Dermis microvascular lymphatic vessel endothelial cell (primary cell): ENCODE results near the gene MAN2B2. TPM values are rescaled to one million over a fixed set of nuclear protein-coding genes. Genes with fewer than 3 reads are reported as not detected.
A peak's percentile ranks its signal among the peaks of the same experiment; 100 is the strongest.

Experiments used
- DNase-seq, 2 donors: peaks; one replicate each; pipeline versions ENCODE4 v3.0.0 to v3.0.0-alpha.2; 2010; ENCODE audit warnings: low read depth in 2 of 2
- total RNA-seq: library from RNA; depleted of rRNA; stranded (reverse); fragments of >200 nt; gene quantifications from 2 replicates; pipeline ENCODE4 v1.2.1, GENCODE V29; 2014

MAN2B2 gene
- total RNA-seq, 1 donor from 2014 or later = 5.9 TPM

DNA sequence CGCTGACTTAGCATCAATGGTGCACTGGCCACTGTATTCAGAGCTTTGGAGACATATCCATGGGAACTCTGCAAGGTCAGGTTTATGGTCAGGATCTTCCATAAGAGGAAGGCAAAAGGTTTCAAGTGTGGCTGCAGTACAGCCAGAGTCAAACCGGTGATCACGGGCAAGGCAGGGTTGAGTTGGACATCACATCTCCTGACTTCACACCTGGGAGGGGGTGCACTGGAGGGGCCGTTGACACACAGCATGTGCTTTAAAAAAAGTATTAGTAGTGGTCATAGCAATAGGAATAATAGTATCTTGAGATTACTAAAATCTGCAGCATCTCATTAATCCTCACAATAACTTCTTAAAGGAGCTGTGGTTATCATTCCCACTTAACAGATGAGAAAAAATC lies 28.9 kb upstream of the MAN2B2 start:
- DNase-seq = no peak

DNA sequence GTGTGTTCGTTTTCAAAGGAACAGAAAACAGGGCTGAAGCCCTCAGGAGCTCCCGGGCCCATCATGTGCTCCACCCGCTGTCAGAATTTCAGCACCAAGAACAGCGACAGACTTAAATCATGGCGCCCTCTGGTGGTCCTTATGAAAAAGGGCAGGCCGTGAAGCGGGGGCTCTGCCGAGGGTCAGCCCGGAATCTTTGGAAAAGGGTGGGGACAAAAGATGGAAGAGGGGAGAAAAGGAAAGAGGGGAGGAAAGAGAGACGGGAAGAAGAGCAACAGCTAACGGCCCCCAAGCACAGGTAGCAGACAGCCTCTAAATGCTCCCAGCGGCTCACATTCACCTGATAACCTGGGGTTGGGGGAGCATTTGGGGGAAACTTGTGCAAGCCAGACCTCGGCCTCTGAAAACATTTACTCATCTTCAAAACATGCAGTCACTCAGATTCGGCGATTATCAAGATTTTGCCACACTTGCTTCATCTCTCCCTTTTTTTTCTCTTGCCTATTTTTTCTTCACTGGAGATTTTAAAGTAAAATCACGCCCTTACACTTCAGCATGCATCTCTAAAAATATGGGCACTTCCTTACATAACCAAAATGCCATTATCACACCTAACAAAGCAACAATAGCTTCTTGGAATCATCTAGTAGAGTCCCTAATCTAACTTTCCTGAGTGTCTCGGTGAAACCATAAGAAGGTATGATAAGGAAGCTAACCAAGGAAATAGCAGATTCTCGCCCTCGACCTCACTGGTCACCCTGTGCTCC lies 28.1 kb upstream of the MAN2B2 start:
- peak; percentile 60 to 74 for DNase-seq

DNA sequence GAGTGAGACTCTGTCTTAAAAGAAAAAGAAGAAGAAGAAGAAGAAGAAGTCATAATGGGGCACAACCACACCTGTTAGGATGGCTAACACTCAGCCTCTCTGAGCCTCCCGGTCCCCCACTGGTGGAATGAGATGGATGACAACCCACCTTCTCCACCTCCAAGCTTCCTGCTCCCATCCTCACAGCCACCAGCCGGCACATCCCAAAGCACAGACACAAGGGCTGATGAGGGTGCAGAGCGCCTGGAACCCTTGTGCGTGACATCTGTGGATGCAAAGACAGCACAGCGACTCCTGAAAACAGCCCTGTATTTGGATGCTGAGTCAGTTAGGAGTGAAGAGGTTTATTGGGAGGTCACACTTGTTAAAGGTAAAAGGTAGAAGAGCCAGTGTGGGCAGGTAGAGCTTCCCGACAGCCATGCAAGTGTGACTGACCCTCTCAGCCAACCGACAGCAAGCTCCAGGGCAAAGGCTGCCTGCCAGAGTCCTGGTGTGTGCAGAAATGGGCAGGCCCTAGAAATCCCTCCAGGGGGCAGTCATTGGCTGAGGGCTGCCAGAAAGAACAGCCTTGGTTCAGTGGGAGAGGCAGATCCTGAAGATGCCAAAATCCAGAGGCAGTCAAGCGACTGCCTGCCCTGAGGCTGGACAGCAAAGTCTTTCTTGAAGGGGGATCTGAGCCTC lies 26.6 kb upstream of the MAN2B2 start:
- DNase-seq = peak; percentile 2 to 29

DNA sequence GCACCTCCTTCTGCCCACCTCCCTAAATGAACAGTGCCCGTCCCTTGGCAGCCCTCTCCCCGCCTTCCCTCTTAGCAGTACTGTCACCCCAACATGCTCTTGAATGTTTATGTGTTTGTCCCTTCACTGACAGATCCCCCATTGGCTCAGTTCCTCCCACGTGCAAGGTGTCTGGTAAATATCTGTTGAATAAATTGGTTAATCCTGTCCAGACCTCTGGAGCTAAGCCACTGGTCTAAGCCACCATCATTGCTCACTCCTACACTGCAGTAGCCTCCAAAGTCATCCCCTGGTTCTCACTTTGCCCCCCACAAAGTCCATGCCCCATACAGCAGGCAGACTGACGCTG lies 26.1 kb upstream of the MAN2B2 start:
- no peak for DNase-seq

DNA sequence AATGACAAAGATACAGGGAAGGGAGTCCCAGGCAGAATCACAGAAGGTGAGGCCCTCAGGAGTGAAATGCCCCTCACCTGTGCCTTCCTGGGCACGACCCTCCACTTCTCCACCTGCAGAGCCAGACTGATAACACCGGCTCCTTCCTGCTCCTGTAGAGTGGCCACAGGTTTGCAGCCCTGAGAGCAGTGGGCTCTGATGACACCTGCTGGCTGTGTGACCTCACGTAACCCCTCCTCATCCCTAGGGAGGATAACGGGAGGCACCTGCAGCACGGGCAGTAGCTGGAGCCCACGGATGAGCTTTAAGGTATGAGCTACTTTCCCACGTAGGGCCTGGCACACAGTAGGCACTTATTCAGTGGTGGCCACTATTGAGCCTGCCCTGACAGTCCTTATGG lies 25.5 kb upstream of the MAN2B2 start:
- DNase-seq = no peak

DNA sequence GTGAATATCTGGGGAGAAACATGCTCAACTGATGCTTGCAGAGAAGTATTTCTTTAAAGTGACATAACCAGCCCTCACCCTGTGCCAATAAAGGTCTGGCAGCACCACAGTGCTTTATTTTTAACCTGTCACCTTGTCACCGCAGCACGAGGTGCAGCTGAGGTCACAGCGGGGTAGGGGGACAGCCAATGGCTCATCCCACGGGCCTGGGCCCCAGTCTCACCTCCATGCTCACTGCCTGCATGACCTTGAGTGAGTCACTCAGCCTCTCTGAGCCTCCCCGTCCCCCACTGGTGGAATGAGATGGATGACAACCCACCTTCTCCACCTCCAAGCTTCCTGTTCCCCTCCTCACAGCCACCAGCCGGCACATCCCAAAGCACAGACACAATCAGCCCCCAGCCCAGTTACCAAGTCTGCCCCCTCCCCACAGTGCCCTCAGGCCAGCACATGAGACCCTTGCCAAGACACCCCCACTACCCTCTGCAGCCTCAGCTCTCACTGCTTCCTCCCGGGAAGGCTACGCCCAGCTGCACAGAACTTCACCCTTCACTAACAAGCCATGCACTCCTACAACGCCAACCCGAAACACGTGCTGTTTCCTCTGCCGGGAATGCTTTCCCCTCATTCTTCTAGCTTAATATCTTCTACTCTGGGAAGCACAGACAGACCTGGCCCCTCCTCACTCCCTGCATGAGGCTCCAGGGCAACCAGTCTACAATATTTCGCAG lies 24.9 kb upstream of the MAN2B2 start:
- DNase-seq = no peak

DNA sequence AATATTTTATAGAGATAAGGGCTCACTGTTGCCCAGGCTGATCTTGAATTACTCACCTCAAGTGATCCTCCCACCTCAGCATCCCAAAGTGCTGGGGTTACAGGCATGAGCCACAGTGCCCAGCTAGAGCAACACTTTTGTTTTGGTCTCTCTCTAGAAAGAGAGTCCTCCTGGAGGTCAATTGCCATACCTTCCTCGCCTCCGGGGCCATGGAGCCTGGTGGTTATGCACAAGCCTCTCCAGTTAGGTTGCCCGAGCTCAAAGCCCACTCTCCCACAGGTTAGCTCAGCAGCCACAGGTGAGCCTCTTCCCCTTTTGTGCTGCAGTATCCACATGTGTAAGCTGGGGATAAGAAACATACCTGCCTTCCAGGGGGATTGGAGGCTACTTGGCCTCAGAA lies 24.2 kb upstream of the MAN2B2 start:
- no peak for DNase-seq

DNA sequence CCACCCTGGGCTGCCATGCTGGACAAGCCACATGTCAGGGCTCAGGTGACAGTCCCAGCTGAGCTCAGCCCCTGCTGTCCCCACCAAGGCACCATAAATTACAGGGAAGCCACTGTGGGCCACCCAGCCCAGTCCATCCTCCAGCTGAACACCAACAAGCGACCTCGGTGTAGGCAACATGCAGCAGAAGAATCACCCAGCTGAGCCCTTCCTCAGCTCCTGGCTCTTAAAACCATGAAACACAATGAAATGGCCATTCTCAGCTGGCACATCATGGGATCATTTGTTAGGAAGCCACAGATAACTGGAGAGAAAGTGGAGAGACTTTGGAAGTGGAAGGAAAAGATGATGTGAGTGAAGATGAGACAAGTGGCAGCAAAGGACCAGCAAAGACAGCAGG lies 23.3 kb upstream of the MAN2B2 start:
- no peak for DNase-seq

DNA sequence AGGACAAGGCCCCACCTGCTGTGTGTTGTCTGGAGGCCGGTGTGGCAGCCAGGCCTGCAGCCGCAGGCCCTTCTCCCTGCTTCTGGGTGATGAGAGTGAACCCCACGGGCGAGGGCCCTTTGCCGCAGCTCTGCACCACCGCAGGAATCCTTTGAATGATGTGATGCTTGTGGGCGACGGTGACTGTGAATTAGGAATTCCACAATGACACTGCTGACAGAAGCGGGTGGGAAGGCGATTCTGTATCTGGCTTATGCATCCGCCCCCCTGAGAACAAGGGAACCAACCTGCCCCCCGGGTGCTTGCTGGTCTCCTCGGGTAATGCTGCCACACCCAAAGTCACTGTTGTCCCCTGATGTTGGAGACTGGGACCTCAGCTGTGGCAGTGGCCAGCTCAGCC lies 19.5 kb upstream of the MAN2B2 start:
- DNase-seq = no peak

DNA sequence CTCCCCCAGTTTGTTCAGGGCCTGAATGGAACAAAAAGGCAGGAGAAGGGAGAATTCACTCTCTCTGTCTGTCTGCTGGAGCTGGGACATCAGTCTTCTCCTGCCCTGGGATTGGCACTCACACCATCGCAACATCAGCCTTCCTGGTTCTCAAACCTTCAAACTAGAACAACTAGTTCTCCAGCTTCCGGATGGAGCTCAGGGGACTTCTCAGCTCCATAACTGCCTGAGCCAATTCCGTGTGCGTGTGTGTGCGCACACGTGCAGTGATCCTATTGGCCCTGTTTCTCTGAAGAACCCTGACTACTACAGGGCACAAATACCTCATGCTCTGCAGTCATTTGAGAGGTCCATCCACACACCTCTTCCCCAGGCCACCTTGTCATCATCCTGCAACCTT lies 18.7 kb upstream of the MAN2B2 start:
- DNase-seq = no peak

DNA sequence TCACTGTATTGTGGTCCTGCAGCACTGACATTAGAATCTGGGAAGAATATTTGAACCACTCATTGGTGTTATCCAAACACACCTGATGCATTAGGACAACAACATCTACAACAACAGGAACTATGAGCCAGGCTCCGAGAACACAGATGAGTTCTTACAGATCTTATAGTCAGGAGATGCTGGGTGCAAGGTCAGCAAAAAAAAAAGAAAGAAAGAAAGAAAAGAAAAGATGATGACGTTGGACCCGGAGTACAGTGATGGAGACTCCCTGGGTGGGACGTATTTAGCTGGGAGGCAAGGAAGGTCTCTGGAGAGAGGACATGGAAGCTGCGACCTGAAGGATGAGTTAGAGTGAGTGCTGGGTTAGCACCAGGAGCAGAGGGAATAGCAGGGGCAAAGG lies 17.8 kb upstream of the MAN2B2 start:
- no peak for DNase-seq

DNA sequence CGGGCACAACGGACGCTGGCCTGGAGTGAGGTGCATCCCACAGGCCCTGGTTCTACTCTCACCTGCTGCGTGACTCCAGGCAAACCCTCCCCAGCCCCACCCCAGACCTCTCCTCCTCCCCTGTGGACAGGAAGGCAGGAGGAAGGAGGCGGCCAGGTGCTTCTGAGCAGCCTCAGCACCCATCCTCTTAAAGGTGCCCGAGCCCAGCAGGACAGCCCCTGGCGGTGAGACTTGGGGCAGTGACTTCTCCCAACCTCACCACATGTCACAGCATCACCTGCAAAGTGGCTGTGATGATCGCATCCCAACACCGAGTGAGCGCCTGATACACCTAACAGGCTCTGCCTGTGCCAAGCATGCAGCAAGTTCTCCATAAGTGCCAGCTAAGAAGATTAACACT lies 17.1 kb upstream of the MAN2B2 start:
- DNase-seq = no peak

DNA sequence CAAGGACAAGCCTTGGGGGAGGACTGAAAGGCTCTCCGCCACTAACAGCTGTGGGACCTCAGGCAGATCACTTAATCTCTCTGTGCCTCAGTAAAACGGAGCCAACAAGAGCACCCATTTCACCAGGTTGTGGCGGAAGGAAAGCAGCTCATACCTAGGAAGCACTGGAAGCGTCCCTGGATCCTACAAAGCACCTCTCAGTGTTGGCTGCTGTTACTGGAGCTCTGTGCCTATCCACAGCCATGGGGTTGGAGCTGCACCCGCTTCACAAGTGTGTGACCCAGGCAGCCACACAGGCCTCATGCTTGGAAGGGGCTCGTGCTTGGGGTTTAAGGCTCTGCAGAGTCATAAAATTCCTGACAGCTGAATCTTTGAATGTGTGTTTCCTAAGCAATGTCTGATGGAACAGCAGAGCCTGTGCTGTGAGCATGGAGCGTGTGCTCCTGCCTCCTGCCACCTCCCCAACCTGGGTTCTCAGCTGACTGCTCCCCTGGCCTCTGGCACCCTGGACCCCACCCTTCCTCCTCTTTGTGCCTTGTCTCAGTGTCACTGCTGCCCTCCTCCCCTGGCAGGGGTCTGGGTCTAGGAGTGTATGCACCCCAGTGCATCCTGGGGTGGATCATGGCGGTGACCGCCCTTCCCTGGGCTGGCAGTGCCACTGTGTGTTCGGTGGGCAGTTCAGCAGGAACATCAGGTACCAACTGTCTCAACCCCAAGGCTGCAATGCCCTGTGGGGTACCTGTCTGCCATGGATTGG lies 14.4 kb upstream of the MAN2B2 start:
- no peak for DNase-seq

DNA sequence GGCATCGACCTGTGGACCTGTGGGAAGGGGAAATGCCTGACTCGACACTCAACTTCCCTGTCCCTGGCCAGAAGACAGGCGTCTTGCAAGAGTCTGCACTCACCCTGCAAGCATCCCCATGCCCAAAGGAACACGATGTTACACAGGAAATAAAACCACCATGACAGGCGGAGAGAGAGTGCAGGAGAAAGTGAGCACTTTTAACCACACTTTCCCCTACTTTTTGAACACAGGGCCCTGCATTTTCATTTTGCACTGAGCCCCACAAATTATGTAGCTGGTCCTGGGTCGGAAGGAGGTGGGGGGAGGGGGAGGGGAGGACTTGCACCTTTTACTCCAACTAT lies 13.8 kb upstream of the MAN2B2 start:
- DNase-seq = no peak

DNA sequence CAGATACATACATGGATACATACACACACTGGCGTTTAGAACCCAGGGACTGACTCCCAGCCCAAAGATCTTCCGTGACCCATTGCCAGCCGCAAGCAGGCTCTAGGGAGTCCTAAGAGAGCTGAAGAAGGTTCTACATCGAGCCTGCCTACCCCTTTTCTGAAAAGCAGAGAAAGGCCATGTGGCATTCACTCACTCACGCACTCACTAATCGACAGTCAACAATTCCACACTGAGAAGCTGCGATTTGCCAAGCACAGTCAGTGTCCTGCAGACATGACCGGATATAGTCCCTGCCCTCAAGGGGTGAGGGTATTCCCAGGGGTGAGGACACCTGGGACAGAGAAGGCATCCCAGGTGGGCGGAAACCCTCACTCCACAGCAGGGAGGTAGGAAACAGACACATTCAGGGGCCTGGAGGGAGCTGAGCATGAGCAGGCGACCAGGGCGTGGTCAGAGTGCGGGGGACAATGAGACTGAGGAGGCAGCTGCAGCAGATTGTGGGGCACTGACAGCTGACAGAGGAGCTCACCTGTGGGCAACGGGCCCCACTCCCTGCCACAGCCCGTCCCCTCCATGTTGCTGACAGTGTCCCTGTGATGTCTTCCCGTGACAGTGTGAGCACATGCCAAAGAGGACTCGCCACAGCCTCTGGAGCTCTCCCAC lies 13.2 kb upstream of the MAN2B2 start:
- DNase-seq = no peak

DNA sequence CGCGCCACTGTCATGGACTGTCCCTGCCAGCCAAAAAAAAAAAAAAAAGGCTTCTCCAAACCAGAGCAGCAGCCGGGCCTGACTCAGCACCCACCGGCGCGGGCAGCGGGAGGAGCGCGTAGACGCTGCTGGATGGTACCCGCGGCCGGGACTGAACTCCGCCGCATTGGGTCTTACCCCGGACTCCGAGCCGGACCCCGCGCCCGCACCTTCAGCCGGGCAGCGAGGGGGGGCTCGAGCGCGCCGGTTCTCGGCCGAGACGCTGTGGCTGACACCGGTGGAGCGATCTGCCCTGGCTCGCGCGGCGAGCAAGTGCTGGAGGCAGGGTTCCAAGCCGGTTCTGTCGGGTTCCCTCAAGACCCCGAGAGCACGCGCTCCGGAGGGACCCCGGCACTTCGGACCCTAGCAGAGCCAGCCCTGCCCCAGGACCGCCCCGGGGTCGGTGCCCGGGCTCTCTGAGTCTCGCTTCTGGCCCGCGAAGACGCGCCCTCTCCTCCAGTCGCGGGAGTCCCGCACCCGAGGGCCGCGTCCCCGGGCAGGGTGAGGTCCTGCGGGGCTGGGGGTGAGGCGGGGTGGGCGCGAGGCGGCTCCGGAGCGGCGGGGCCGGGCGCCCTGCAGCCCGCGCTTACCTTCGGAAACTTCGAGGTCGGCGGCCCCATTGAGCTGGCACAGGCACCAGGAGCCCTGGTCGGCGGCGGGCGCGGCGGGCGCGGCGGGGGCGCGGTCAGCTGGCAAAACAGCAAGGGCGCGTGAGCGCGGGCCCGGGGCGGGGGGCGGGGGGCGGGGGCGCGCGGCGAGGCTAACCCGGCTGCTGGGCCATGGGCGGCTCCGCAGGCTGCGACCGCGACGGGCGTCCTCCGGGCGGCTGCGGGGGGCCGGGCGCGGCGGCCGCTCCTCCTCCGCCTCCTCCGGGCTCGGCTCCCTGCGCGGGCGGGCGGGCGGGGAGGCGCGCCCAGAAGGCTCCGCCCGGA lies 11.8 kb upstream of the MAN2B2 start:
- DNase-seq = no peak

DNA sequence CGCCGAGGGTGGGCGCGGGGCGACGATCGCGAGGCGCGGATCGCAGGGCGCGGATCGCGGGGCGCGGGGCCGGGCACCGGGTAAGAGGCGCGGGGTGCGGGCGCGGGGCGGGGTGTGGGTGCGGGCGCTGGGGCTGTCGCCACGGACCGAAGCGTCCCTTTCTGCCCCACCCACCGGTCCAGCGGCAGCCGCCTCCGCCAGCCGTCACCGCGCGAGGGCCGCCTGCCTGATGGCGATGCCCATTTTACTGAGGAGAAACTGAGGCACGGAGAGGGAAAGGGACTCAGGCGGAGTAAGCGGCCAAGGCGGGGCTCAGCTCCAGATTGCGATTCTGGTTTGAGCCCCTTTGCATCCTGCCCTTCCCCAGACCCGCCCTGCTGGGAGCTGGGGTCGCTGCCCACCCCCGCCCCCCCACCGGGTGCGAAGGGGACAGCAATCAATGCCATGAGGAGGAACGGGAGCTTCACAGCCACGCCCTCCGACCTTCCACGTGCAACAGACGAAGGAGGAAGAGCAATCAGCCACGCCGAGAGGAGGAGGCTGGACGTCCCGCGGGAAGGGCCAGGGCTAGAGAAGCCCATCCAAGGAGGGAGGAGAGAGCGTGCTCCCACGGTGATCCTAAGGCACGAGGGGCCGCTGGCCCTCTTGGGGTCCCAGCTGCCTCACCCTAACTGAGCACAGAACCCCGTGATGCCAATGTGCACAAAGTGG lies 10.9 kb upstream of the MAN2B2 start:
- no peak for DNase-seq

DNA sequence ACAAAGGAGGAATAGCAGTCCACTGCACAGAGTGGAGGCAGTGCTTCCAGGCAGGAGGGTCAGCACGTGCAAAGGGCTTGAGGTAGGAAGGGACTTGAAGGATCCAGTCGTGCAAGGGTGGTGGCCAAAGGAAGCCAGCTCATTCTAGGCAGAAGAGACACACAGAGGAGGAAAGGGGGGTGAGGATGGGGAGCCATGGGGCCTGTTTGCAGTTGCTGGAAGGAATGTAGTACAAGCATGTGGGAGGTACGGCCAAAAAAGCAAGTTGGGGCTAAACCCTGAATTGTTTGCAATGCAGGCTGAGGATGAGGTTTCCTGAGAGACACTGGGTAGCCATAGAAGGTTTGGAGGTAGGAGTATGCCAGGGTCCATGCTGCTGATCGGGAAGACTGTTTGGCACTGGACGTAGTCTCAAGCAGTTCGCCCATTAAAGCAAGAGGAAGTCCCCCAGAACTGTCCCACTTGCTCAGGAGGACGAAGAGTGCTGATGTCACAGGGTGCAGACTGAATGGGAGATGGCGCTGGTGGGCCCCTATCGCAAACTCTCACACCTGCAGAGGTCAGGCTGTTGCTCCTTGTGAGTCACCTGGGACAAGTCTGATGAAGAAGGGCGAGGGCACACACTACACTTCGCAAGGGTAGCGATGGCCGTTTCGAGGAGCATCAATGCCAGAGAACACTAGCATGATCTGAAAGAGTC lies 9.1 kb upstream of the MAN2B2 start:
- DNase-seq = no peak
